Prostate gland (tissue), 2 donors: ENCODE measurements around the gene SYT2.

ENCODE experiments used
- POLR2AphosphoS5 ChIP-seq: sonication (generic); formaldehyde crosslinking; IDR thresholded peaks from one replicate; pipeline ENCODE4 v1.6.1; 2017; ENCODE audit warnings: antibody characterized with exemption
- TF ChIP-seq, protein P1 (sequence below), 4 experiments: fragments of 200-600 bp in 2 of 4; fragments of 450-650 bp in 2 of 4; sonication (generic) in 2 of 4; IDR thresholded peaks; 1 replicate in 3 of 4; 2 replicates in 1 of 4; pipeline ENCODE4 v1.5.1; 2016 to 2019; ENCODE audit warnings: antibody characterized with exemption in 4 of 4, mild to moderate bottlenecking in 2 of 4, moderate library complexity in 2 of 4

- TF ChIP-seq, protein P1, sequence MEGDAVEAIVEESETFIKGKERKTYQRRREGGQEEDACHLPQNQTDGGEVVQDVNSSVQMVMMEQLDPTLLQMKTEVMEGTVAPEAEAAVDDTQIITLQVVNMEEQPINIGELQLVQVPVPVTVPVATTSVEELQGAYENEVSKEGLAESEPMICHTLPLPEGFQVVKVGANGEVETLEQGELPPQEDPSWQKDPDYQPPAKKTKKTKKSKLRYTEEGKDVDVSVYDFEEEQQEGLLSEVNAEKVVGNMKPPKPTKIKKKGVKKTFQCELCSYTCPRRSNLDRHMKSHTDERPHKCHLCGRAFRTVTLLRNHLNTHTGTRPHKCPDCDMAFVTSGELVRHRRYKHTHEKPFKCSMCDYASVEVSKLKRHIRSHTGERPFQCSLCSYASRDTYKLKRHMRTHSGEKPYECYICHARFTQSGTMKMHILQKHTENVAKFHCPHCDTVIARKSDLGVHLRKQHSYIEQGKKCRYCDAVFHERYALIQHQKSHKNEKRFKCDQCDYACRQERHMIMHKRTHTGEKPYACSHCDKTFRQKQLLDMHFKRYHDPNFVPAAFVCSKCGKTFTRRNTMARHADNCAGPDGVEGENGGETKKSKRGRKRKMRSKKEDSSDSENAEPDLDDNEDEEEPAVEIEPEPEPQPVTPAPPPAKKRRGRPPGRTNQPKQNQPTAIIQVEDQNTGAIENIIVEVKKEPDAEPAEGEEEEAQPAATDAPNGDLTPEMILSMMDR (IDR thresholded peaks at IDR 0.05) = no peak
- TF ChIP-seq POLR2AphosphoS5 = peak; percentile 59
Observed at GRCh38 chr1:202589190-202589930, 120.9 kb downstream of the SYT2 start.
